EH (cell line): Measurements from ENCODE around the gene ACP3.

Experiments used
- DNase-seq: peaks from one replicate; pipeline ENCODE4 v3.0.0-alpha.2; 2015; ENCODE audit warnings: low read depth

ACP3 gene

GRCh38 chr3:132315851-132316250 is 1.4 kb upstream of the ACP3 start:
- no peak for DNase-seq

GRCh38 chr3:132318451-132318850 is 1.2 kb downstream of the ACP3 start:
- no peak for DNase-seq

- no peak for DNase-seq
Observed at GRCh38 chr3:132321304-132321703, 4.1 kb downstream of the ACP3 start.

- no peak for DNase-seq
Observed at GRCh38 chr3:132325103-132325606, 7.9 kb downstream of the ACP3 start.

GRCh38 chr3:132325634-132326033 is 8.4 kb downstream of the ACP3 start:
- DNase-seq = no peak

- DNase-seq = no peak
Observed at GRCh38 chr3:132326251-132326650, 9.0 kb downstream of the ACP3 start.

GRCh38 chr3:132332082-132332481 is 14.9 kb downstream of the ACP3 start:
- DNase-seq = no peak

- DNase-seq = no peak
Observed at GRCh38 chr3:132332508-132332907, 15.3 kb downstream of the ACP3 start.

- DNase-seq = no peak
Observed at GRCh38 chr3:132341746-132342145, 24.5 kb downstream of the ACP3 start.

GRCh38 chr3:132342183-132342582 is 25.0 kb downstream of the ACP3 start:
- no peak for DNase-seq

- DNase-seq = no peak
Observed at GRCh38 chr3:132342610-132343009, 25.4 kb downstream of the ACP3 start.

GRCh38 chr3:132343018-132343612 is 25.9 kb downstream of the ACP3 start:
- DNase-seq = peak; percentile 58

- peak; percentile 23 for DNase-seq
Observed at GRCh38 chr3:132344666-132345280, 27.6 kb downstream of the ACP3 start.

GRCh38 chr3:132346841-132347736 is 29.9 kb downstream of the ACP3 start:
- DNase-seq = peak; percentile 24

- no peak for DNase-seq
Observed at GRCh38 chr3:132347811-132348210, 30.6 kb downstream of the ACP3 start.

GRCh38 chr3:132348531-132348930 is 31.3 kb downstream of the ACP3 start:
- DNase-seq = no peak

GRCh38 chr3:132350814-132351213 is 33.6 kb downstream of the ACP3 start:
- no peak for DNase-seq

GRCh38 chr3:132351222-132351806 is 34.1 kb downstream of the ACP3 start:
- no peak for DNase-seq

- peak; percentile 73 for DNase-seq
Observed at GRCh38 chr3:132352556-132353143, 35.4 kb downstream of the ACP3 start.

GRCh38 chr3:132354916-132355702 is 37.9 kb downstream of the ACP3 start:
- no peak for DNase-seq

- DNase-seq = no peak
Observed at GRCh38 chr3:132356568-132356967, 39.4 kb downstream of the ACP3 start.
